Panc1 (cell line): ENCODE results near the gene FSIP2. TPM values are rescaled to one million over a fixed set of nuclear protein-coding genes. Genes with fewer than 3 reads are reported as not detected.

Experiments used
- ATAC-seq: fragments of 200-7000 bp; cut with Tn5 transposase; 2 replicates; pipeline ENCODE4 v1.9.1; 2020; ENCODE audit warnings: mild to moderate bottlenecking, moderate library complexity
- BruUV-seq: library from RNA; stranded (reverse); fragments of 400-500 nt; replicated peaks from 2 replicates; lab custom pipeline; 2021; lab: Mats Ljungman, UMichigan
- CTCF ChIA-PET: fragments of 300-600 bp; sonication (Branson Sonifier 250); formaldehyde crosslinking; loops from one replicate; lab custom pipeline; 2022; ENCODE audit warnings: antibody characterized with exemption; lab: Charles Lee
- POLR2A ChIA-PET: fragments of 300-600 bp; sonication (Branson Sonifier 250); formaldehyde crosslinking; loops from one replicate; lab custom pipeline; 2022; ENCODE audit warnings: antibody characterized with exemption; lab: Charles Lee
- DNase-seq: peaks from one replicate; pipeline ENCODE4 v3.0.0-alpha.2; 2010; ENCODE audit warnings: low read depth, low spot score
- H3K27ac ChIP-seq: 2 replicates; pipeline ENCODE4 v1.5.1; 2011; ENCODE audit warnings: mild to moderate bottlenecking, low read length, inconsistent platforms
- H3K27me3 ChIP-seq: fragments of 200-500 bp; sonication (Bioruptor generic); 2 replicates; pipeline ENCODE4 v1.6.0; 2014; ENCODE audit warnings: low read length, inconsistent platforms; ENCODE audit not compliant: control insufficient read depth, insufficient read depth
- H3K36me3 ChIP-seq: fragments of 200-500 bp; sonication (Bioruptor generic); 2 replicates; pipeline ENCODE4 v1.5.1; 2014; ENCODE audit warnings: inconsistent platforms, mild to moderate bottlenecking, low read length, moderate library complexity; ENCODE audit not compliant: control insufficient read depth, insufficient read depth
- H3K4me1 ChIP-seq: 2 replicates; pipeline ENCODE4 v1.5.1; 2011; ENCODE audit warnings: inconsistent platforms, mild to moderate bottlenecking, low read length, moderate library complexity; ENCODE audit not compliant: control insufficient read depth, insufficient read depth
- H3K4me3 ChIP-seq, 2 experiments: 2 replicates each; pipeline ENCODE4 v1.5.1; 2011 to 2012; ENCODE audit warnings: low read depth in 2 of 2, low read length in 2 of 2, mild to moderate bottlenecking in 2 of 2, inconsistent platforms in 1 of 2, moderate library complexity in 1 of 2
- H3K9me3 ChIP-seq: fragments of 200-500 bp; sonication (Bioruptor generic); 2 replicates; pipeline ENCODE4 v1.5.1; 2014; ENCODE audit warnings: low read depth, mild to moderate bottlenecking, inconsistent platforms, low read length, moderate library complexity; ENCODE audit not compliant: control insufficient read depth, insufficient read depth
- CTCF ChIP-seq: fragments of 450-650 bp; IDR thresholded peaks from 2 replicates; pipeline ENCODE4 v1.5.1; 2017; ENCODE audit warnings: mild to moderate bottlenecking
- POLR2AphosphoS5 ChIP-seq: IDR thresholded peaks from 2 replicates; pipeline ENCODE4 v1.6.1; 2012; ENCODE audit warnings: mild to moderate bottlenecking, low read depth, low read length, moderate library complexity
- SIN3A ChIP-seq: IDR thresholded peaks from 2 replicates; pipeline ENCODE4 v1.6.1; 2012; ENCODE audit warnings: low read depth, mild to moderate bottlenecking, low read length, moderate library complexity, borderline replicate concordance; ENCODE audit not compliant: insufficient read depth
- TCF7L2 ChIP-seq: IDR thresholded peaks from 2 replicates; pipeline ENCODE4 v1.6.1; 2011; ENCODE audit warnings: mild to moderate bottlenecking, low read depth, low read length, inconsistent platforms
- in situ Hi-C: cut with HindIII; loops from 2 replicates; pipeline ENCODE4 v1.10.0; 2016; ENCODE audit warnings: low sequenced_read_pairs, low pct_unique_long_range_greater_than_20kb
- intact Hi-C: fragments of 100-400 bp; cut with micrococcal nuclease; formaldehyde crosslinking; loops from one replicate; pipeline ENCODE4 v1.10.0; 2022; ENCODE audit not compliant: unreplicated experiment
- total RNA-seq: library from RNA; stranded (reverse); gene quantifications from one replicate; pipeline ENCODE4 v1.2.1, GENCODE V29; 2021; ENCODE audit not compliant: unreplicated experiment
- TF ChIP-seq, protein P1 (sequence below), 2 experiments: IDR thresholded peaks; 2 replicates each; pipeline ENCODE4 v1.6.1; 2011 to 2012; ENCODE audit warnings: low read depth in 2 of 2, control low read depth in 1 of 2, low read length in 1 of 2, mild to moderate bottlenecking in 1 of 2, moderate library complexity in 1 of 2; ENCODE audit not compliant: insufficient read depth in 1 of 2

Gene FSIP2
- total RNA-seq, 1 experiment from 2014 or later = 0.03 TPM

GRCh38 chr2:185817991-185818390 is 79.4 kb downstream of the FSIP2 start:
- POLR2A ChIA-PET = no interaction called here
- H3K4me3 ChIP-seq = no peak overlapping the region
- no peak overlapping the region for H3K27ac ChIP-seq
- no TSS peak for BruUV-seq
- TF ChIP-seq POLR2AphosphoS5 (no peak), SIN3A (no peak), TCF7L2 (no peak), CTCF (no peak)
- TF ChIP-seq, protein P1, sequence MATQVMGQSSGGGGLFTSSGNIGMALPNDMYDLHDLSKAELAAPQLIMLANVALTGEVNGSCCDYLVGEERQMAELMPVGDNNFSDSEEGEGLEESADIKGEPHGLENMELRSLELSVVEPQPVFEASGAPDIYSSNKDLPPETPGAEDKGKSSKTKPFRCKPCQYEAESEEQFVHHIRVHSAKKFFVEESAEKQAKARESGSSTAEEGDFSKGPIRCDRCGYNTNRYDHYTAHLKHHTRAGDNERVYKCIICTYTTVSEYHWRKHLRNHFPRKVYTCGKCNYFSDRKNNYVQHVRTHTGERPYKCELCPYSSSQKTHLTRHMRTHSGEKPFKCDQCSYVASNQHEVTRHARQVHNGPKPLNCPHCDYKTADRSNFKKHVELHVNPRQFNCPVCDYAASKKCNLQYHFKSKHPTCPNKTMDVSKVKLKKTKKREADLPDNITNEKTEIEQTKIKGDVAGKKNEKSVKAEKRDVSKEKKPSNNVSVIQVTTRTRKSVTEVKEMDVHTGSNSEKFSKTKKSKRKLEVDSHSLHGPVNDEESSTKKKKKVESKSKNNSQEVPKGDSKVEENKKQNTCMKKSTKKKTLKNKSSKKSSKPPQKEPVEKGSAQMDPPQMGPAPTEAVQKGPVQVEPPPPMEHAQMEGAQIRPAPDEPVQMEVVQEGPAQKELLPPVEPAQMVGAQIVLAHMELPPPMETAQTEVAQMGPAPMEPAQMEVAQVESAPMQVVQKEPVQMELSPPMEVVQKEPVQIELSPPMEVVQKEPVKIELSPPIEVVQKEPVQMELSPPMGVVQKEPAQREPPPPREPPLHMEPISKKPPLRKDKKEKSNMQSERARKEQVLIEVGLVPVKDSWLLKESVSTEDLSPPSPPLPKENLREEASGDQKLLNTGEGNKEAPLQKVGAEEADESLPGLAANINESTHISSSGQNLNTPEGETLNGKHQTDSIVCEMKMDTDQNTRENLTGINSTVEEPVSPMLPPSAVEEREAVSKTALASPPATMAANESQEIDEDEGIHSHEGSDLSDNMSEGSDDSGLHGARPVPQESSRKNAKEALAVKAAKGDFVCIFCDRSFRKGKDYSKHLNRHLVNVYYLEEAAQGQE (IDR thresholded peaks at IDR 0.05; ENCODE audit: insufficient read depth in 1 of 2, low read depth in 2 of 2, low read length in 1 of 2) = no peak
- no peaks in the 10 kb centered on the region for H3K4me1 ChIP-seq
- intact Hi-C loops = no loop called here
- no peaks in the 10 kb centered on the region for H3K27me3 ChIP-seq
- no peaks in the 10 kb centered on the region for H3K36me3 ChIP-seq
- peaks cover 9% of the 10 kb centered on the region for H3K9me3 ChIP-seq
- in situ Hi-C loops = no loop called here
- CTCF ChIA-PET = no interaction called here
- ATAC-seq (no peak), DNase-seq (no peak)

- DNase-seq (no peak), ATAC-seq (no peak)
- no peaks in the 10 kb centered on the region for H3K36me3 ChIP-seq
- CTCF ChIA-PET = no interaction called here
- no peaks in the 10 kb centered on the region for H3K4me1 ChIP-seq
- intact Hi-C loops (no loop called here), in situ Hi-C loops (no loop called here)
- H3K9me3 ChIP-seq = peaks cover 7% of the 10 kb centered on the region
- H3K4me3 ChIP-seq = no peak overlapping the region
- no peaks in the 10 kb centered on the region for H3K27me3 ChIP-seq
- H3K27ac ChIP-seq = no peak overlapping the region
- BruUV-seq = no TSS peak
- POLR2A ChIA-PET = no interaction called here
- TF ChIP-seq, protein P1 (IDR thresholded peaks at IDR 0.05; ENCODE audit: insufficient read depth in 1 of 2, low read depth in 2 of 2, low read length in 1 of 2) = no peak
- TF ChIP-seq SIN3A (no peak), CTCF (no peak), POLR2AphosphoS5 (no peak), TCF7L2 (no peak)
Observed at GRCh38 chr2:185821467-185821866, 82.9 kb downstream of the FSIP2 start.
